NCI-H1105 (cell line): ENCODE measurements around the gene ARHGAP12.

Source experiments
- DNase-seq: peaks from one replicate; lab custom pipeline; 2025; lab: John Stamatoyannopoulos, UW

Gene ARHGAP12

DNA sequence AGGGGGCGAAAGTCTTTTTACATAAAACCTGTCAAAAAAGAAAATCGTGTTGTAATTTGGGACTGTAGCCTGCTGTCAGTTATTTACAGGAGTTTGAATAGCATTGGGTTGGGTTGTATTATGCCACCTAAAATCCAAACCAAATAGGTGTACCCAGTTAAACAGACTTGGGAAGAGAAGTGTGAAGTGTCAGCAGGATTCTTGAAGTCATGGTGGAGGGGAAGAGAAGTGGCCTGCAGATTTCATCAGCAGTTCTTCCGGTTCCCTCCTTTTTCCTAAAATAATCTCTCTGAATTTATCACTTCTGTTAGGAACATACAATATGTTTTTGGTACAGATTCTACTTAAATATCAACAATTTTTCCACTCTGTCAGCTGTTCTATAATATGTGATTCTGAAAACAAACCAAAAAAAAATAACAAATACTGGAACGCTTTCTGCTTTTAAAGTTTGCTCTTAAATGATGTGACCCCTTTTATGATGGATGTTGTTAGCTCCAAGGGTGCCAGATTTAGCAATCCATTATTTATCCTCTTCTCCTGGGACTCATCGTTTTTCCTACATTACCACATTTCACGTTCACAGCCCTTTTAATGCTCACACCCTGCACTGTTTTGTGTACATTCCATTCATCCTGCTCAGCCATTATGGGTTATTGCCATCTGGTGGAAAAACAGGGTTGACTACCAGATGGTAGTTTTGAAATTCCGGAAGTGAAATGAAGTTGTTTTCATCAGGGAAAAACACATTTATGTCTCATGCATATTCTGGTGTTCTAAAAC, 18.7 kb upstream of the ARHGAP12 start:
- no peak for DNase-seq

DNA sequence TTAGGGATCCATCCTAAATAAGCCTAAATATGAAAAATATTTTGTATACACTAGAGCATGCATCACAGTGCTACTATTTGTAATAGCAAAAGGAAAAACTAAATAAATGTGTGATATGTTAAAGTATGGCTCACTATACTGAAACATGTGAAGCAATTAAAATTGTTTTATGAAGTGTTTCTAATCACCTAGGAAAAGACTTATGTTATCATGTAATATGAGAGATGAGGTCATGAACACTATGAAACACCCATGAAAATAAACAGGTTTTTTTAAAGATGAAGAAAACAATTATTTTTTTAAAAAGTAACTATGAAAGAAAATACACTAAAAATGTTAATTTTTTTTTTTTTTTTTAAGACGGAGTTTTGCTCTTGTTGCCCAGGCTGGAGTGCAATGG, 16.8 kb upstream of the ARHGAP12 start:
- DNase-seq, result no peak

DNA sequence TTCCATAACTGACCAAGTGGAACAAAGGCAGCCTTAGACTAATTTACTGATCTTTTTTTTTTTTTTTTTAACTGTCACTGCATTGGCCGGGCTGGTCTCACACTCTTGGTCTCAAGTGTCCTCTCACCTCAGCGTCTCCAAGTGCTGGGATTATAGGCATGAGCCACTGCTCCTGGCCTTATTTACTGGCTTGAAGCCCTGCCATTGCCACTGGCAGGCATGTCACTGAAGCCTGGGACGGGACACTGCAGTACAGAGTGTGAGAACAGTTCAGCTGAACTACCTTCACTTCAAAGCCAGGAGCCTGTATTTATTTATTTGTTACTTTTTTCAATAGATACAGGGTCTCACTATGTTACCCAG, 15.4 kb upstream of the ARHGAP12 start:
- DNase-seq, result no peak

GRCh38 chr10:31942892-31943291, 14.3 kb upstream of the ARHGAP12 start:
- no peak for DNase-seq

GRCh38 chr10:31942435-31942834, 13.8 kb upstream of the ARHGAP12 start:
- DNase-seq, result no peak

GRCh38 chr10:31940839-31941653, 12.4 kb upstream of the ARHGAP12 start:
- DNase-seq, result no peak

- no peak for DNase-seq
Observed at GRCh38 chr10:31939797-31940708, 11.4 kb upstream of the ARHGAP12 start.

DNA sequence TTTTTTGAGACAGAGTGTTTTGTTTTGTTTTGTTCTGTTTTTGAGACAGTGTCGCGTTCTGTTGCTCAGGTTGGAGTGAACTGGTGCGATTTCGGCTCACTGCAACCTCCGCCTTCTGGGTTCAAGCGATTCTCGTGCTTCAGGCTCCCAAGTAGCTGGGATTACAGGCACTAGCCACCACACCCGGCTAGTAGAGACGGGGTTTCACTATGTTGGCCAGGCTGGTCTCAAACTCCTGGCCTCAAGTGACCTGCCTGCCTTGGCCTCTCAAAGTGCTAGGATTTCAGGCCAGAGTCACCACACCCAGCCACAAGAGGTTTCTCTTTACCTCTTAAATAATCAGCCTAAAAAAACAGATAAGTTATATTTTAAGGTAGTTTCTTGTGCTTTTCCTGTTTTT, 8.7 kb upstream of the ARHGAP12 start:
- DNase-seq, result no peak

GRCh38 chr10:31936933-31937332, 8.3 kb upstream of the ARHGAP12 start:
- DNase-seq, result no peak

DNA sequence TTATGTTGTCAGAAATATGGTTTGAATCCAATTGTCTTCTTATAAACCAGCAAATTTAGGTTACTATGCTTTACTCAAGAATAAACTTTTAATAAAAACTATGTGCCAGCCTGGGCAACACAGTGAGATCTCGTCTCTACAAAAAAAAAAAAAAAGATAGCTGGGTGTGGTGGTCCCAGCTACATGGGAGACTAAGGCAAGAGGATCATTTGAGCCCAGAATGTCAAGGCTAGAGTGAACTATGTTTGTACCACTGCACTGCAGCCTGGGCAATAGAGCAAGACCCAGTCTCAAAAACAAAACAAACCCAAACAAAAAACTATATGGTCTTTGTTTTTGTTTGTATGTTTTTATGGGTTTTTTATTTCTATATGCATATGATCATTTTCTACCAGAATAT, 7.5 kb upstream of the ARHGAP12 start:
- DNase-seq, result no peak

DNA sequence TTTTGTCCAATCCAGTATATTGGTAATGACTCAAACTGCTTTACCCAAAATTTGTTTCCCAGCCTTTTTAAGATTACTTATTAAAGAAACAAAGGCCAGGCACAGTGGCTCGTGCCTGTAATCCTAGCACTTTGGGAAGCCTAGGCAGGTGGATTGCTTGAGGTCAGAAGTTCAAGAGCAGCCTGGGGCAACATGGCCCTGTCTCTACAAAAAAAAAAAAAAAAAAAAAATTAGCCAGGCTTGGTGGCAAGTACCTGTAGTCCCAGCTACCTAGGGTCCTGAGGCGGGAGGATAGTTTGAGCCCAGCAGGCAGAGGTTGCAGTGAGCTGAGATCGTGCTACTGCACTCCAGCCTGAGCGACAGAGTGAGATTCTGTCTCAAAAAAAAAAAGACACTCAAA, 7.0 kb upstream of the ARHGAP12 start:
- DNase-seq, result no peak

- DNase-seq, result no peak
Observed at GRCh38 chr10:31932838-31933237, 4.2 kb upstream of the ARHGAP12 start.

DNA sequence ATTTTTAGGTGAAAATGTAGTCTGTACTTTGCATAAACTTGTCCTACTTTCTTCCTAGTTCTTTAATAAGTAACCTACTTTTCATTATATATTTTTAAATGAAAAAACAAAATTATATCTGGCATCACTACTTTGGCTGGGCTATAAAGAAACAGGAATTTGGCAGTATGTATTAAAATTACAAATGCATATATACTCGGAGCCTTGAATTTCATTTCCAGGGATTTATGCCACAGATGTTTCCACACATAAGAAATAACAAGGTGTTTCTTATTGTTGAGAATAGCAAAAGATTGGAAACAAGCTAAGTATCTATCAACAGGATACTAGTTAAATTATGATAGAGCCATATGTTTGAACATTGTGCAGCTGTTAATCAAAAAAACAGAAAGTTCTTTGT, 2.2 kb upstream of the ARHGAP12 start:
- no peak for DNase-seq

- no peak for DNase-seq
Observed at GRCh38 chr10:31930023-31930751, 1.6 kb upstream of the ARHGAP12 start.

DNA sequence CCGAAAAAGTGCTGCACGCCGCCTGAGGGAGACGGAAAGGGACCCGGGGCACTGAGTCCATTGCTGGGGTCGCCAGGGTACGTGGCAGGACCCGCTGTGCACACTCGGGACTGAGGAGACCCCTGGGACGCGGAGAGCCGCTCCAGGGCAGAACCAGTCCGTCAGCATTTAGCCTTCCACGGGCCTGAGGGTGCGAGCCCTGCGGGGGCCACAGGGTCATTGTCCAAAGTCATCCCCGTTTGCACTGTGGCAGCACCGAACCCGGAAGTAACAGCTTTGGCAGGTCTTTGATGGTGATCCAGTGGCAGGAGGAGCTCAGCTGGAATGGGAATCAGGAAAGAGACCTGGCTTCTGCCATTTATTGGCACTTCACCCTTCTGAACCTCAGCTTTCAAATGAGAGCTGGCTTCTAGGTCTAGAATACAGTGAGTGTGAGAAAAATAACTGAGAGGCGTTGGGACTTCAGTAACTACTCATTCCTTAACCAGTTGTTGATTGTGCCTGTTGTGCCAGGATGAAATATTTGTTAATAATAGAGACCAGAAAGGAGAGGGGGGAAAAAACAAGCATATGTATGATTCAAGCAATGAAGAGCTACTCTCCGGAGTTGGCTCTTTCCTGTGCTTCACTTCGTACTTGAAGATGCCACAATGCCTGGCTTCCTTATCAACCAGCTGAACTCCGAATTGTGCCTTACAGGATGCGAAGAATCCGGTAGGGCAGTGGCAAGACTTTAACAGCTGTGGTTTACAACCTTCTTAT, 811 bp upstream of the ARHGAP12 start:
- no peak for DNase-seq

DNA sequence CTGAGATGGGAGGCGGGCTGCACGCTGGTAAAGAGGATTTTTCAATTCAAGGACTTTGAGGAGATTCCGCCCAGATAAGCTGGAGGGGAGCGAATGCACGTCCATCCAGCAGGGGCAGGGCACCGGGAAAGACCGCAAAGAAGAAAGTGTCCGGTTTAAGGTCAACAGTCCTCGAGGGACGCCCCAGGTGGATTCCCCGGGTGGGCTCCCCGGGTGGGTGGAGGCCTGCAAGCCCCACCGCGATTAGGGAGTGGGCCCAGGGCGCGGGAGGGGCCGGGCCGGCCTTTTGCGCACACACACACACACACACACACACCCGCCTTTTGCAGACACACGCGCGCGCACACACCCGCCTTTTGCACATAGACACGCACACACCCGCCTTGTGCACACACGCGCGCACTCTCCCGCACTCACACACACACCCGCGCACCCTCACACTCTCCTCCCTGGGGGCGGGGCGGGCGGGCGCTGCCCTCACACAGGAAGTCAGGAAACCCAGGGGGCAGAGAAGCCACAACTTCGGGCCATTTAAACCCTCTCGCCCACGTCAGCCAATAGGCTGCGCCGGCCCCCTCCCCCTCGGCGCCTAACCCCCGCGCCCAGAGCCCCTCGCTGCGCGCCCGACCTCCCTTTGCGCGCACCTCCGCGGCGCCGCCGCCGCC, 615 bp downstream of the ARHGAP12 start:
- DNase-seq, result peak; percentile 13

DNA sequence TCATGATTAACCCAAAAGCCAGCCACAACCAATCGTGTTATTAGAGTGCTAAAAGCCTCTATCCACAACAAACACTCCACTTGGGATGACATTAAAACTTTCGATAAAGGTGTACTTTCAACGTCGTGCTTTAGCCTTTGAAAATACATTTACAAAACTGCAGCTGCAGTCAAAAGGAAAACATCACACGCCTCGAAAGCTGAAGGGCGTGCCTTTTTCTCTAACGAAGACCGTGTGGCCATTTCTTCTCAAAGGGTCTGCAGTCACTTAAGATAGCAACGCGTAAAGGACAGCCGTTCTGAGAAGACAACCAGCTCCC, 1.1 kb downstream of the ARHGAP12 start:
- no peak for DNase-seq

DNA sequence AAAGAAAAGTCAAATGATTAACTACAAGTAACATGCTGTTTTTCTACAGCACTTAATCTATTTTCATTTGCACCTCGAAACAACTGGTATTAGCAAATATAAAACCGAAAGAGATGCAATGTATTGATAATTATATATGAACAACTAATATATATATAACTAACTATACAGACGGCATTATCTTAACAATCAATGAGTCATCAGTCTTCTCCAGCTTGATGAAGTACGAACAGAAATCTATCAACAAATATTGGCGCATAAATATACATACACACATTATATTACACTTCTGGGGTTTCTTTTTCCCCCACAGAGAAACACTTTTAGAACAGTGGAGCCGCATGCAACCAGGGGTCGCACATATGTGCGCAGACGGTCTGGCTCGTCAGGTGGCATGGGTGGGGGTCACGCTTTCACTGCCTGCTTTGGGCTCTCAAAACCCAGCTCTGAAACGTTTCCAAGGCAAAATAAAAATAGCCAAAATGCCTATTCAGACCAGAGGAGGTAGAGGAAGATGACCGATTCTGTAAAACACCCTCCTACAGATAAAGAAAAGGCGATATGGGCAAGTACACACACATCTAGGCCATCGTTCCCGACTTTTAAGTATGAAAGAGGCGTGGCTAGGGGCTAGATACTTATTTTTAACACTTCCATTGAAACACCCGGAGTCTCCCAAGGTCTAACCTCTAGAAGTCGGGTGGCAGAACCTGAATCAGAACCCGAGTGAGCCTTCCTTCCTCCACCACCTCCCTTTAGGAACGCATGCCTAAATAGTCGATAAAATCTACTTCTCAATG, 1.7 kb downstream of the ARHGAP12 start:
- DNase-seq, result no peak

GRCh38 chr10:31926160-31926559, 2.5 kb downstream of the ARHGAP12 start:
- DNase-seq, result no peak

DNA sequence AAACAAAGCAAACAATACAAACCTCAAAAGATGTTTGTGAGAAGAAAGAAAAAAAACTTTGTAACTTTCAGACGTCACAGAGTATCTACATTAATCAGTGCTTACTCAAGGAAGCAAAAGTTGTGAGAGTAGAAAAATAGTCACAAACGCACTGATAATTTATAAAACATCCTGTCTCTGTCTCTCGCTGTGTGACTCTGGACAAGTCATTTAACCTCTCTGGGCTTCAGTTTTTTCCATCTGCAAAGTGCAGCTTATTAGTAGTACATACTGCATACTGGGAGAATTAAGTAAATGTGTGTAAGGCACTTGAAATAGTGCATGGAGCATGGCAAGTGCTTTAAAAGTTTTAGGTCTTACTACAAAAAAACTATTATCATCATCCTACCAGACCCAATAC, 3.8 kb downstream of the ARHGAP12 start:
- no peak for DNase-seq
